Mesenchymal stem cell (in vitro differentiated cells and primary cell): ENCODE results near the gene LRFN4.

ENCODE experiments used
- DNase-seq: peaks from one replicate; pipeline ENCODE4 v3.0.0-alpha.2; 2013
- H2AFZ ChIP-seq: one replicate; pipeline ENCODE4 v1.6.1; 2013; ENCODE audit warnings: low read depth, mild to moderate bottlenecking, control low read depth, inconsistent platforms, low read length, moderate library complexity
- H2AK5ac ChIP-seq: 2 replicates; pipeline ENCODE4 v1.6.1; 2013; ENCODE audit warnings: low read length, moderate library complexity, mild to moderate bottlenecking, inconsistent platforms; ENCODE audit not compliant: severe bottlenecking
- H2BK120ac ChIP-seq: one replicate; pipeline ENCODE4 v1.6.1; 2013; ENCODE audit warnings: low read depth, mild to moderate bottlenecking, inconsistent platforms, low read length, moderate library complexity
- H2BK12ac ChIP-seq, 2 experiments: one replicate each; pipeline ENCODE4 v1.6.1; 2013; ENCODE audit warnings: inconsistent platforms in 2 of 2, low read length in 2 of 2, mild to moderate bottlenecking in 2 of 2, moderate library complexity in 2 of 2, control low read depth in 1 of 2
- H2BK15ac ChIP-seq: one replicate; pipeline ENCODE4 v1.6.1; 2013; ENCODE audit warnings: mild to moderate bottlenecking, low read depth, inconsistent platforms; ENCODE audit not compliant: poor library complexity, severe bottlenecking
- H2BK5ac ChIP-seq: 2 replicates; pipeline ENCODE4 v1.6.1; 2013; ENCODE audit warnings: low read depth, mild to moderate bottlenecking, low read length, control low read depth, inconsistent platforms; ENCODE audit not compliant: poor library complexity, severe bottlenecking
- H3K14ac ChIP-seq, 2 experiments: one replicate each; pipeline ENCODE4 v1.6.1; 2013; ENCODE audit warnings: inconsistent platforms in 2 of 2, low read length in 2 of 2, control low read depth in 1 of 2, mild to moderate bottlenecking in 1 of 2, moderate library complexity in 1 of 2
- H3K18ac ChIP-seq, 2 experiments: one replicate each; pipeline ENCODE4 v1.6.1; 2013; ENCODE audit warnings: inconsistent platforms in 2 of 2, low read length in 2 of 2, control low read depth in 1 of 2, low read depth in 1 of 2, mild to moderate bottlenecking in 1 of 2
- H3K23ac ChIP-seq, 2 experiments: one replicate each; pipeline ENCODE4 v1.6.1; 2013; ENCODE audit warnings: inconsistent platforms in 2 of 2, low read length in 2 of 2, mild to moderate bottlenecking in 2 of 2, moderate library complexity in 2 of 2, control low read depth in 1 of 2
- H3K27ac ChIP-seq: 2 replicates; pipeline ENCODE4 v1.5.1; 2013; ENCODE audit warnings: mild to moderate bottlenecking, moderate library complexity, low read length, control low read depth, inconsistent platforms; ENCODE audit not compliant: poor library complexity, severe bottlenecking
- H3K27me3 ChIP-seq, 2 experiments: 2 replicates each; pipeline versions ENCODE4 v1.6.1 to v1.7.0; 2013; ENCODE audit warnings: low read length in 2 of 2, mild to moderate bottlenecking in 2 of 2, moderate library complexity in 2 of 2, control low read depth in 1 of 2, inconsistent platforms in 1 of 2; ENCODE audit not compliant: control insufficient read depth in 1 of 2, insufficient read depth in 1 of 2
- H3K36me3 ChIP-seq, 2 experiments: 2 replicates each; pipeline versions ENCODE4 v1.6.1 to v1.7.0; 2013; ENCODE audit warnings: low read length in 2 of 2, control low read depth in 1 of 2, inconsistent platforms in 1 of 2, low read depth in 1 of 2, mild to moderate bottlenecking in 1 of 2; ENCODE audit not compliant: insufficient read depth in 2 of 2, control insufficient read depth in 1 of 2
- H3K4ac ChIP-seq, 2 experiments: one replicate each; pipeline ENCODE4 v1.6.1; 2013; ENCODE audit warnings: inconsistent platforms in 2 of 2, low read length in 2 of 2, mild to moderate bottlenecking in 2 of 2, moderate library complexity in 2 of 2, control low read depth in 1 of 2, low read depth in 1 of 2
- H3K4me1 ChIP-seq: 2 replicates; pipeline ENCODE4 v1.6.1; 2013; ENCODE audit warnings: low read depth, low read length, control low read depth; ENCODE audit not compliant: control insufficient read depth, insufficient read depth
- H3K4me2 ChIP-seq: 2 replicates; pipeline ENCODE4 v1.6.1; 2013; ENCODE audit warnings: low read length, mild to moderate bottlenecking, inconsistent platforms; ENCODE audit not compliant: poor library complexity, severe bottlenecking
- H3K4me3 ChIP-seq, 2 experiments: 2 replicates each; pipeline versions ENCODE4 v1.5.1 to v1.7.0; 2013; ENCODE audit warnings: low read length in 2 of 2, mild to moderate bottlenecking in 2 of 2, control low read depth in 1 of 2, low read depth in 1 of 2; ENCODE audit not compliant: insufficient read depth in 1 of 2
- H3K79me1 ChIP-seq: replicated peaks from 2 replicates; pipeline ENCODE4 v1.6.1; 2013; ENCODE audit warnings: mild to moderate bottlenecking, control low read depth, low read length, inconsistent platforms; ENCODE audit not compliant: poor library complexity, severe bottlenecking
- H3K9ac ChIP-seq: 2 replicates; pipeline ENCODE4 v1.7.0; 2013; ENCODE audit warnings: mild to moderate bottlenecking, low read length, moderate library complexity
- H3K9me3 ChIP-seq: 2 replicates; pipeline ENCODE4 v1.7.0; 2013; ENCODE audit warnings: mild to moderate bottlenecking, low read length; ENCODE audit not compliant: control insufficient read depth
- H4K8ac ChIP-seq: one replicate; pipeline ENCODE4 v1.6.1; 2013; ENCODE audit warnings: inconsistent platforms, mild to moderate bottlenecking, low read length, moderate library complexity
- H4K91ac ChIP-seq: one replicate; pipeline ENCODE4 v1.6.1; 2013; ENCODE audit warnings: mild to moderate bottlenecking, low read length, inconsistent platforms
- WGBS: methylation state at CpG from one replicate; pipeline ENCODE4 v1.1.7; 2013; ENCODE audit warnings: mixed read lengths; 5-methylcytosine and 5-hydroxymethylcytosine counted together

LRFN4 gene

GRCh38 chr11:66851239-66851596, 5.6 kb upstream of the LRFN4 start:
- WGBS = 94% methylated on average over 4 of the region's 4 CpGs
- H4K8ac ChIP-seq = no peak overlapping the region
- no peak overlapping the region for H3K4ac ChIP-seq
- no peak overlapping the region for H3K27ac ChIP-seq
- no peak overlapping the region for H2AK5ac ChIP-seq
- H3K9ac ChIP-seq = no peak overlapping the region
- H2BK5ac ChIP-seq = no peak overlapping the region
- peaks cover 10% of the 10 kb centered on the region for H3K79me1 ChIP-seq
- no peak for DNase-seq
- H3K27me3 ChIP-seq = no peaks in the 10 kb centered on the region
- no peak overlapping the region for H4K91ac ChIP-seq
- peaks cover 12% of the 10 kb centered on the region for H3K4me1 ChIP-seq
- no peak overlapping the region for H3K4me2 ChIP-seq
- no peak overlapping the region for H2BK120ac ChIP-seq
- no peak overlapping the region for H3K14ac ChIP-seq
- no peaks in the 10 kb centered on the region for H3K9me3 ChIP-seq
- H2BK12ac ChIP-seq = no peak overlapping the region
- H3K23ac ChIP-seq = no peak overlapping the region
- H3K4me3 ChIP-seq = no peak overlapping the region
- no peak overlapping the region for H3K18ac ChIP-seq
- peaks cover 34 to 60% of the 10 kb centered on the region in 2 experiments for H3K36me3 ChIP-seq
- H2AFZ ChIP-seq = no peak overlapping the region
- H2BK15ac ChIP-seq = no peak overlapping the region

DNA sequence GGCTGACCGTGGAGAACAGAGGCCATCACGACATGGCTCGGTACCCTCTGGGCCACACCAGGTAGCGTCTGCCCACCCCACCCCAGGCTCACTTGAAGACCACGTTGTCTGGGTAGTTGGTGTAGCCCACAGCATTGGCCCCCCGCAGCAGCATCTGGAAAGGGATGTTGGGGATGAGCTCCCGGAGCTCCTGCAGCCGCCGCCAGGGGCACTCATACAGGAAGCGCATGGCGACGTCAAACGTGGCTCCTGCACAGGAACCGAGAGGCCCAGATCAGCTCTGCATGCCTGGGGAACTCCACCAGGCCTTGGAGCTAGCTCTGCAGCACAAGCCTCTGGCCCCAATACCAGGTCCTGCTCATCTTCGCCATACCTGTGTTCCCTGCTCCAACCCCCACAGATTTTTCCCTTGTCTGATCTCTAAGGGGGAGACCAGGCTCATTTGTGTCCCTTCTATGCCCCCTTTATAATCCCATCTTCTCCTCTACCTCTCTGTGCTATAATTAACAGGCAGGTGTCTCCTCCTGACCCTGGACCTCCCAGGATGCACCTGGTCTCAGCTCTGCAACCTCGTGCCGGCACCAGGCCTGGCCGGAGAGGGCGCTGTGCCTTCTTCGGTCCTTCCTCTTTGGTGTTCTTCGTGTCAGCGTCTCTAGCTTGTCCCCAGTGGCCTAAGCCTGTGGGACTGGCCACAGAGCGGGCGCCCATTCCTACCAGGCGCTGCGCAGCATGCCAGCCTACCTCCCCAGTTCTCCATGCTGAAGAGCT, 5.0 kb upstream of the LRFN4 start:
- 85% methylated on average over 26 of the region's 26 CpGs for WGBS
- H2BK120ac ChIP-seq = no peak overlapping the region
- peaks cover 33 to 54% of the 10 kb centered on the region in 2 experiments for H3K36me3 ChIP-seq
- H3K4me3 ChIP-seq = no peak overlapping the region
- peaks cover 14% of the 10 kb centered on the region for H3K4me1 ChIP-seq
- no peak overlapping the region for H2BK15ac ChIP-seq
- no peak overlapping the region for H3K27ac ChIP-seq
- no peak overlapping the region for H2AFZ ChIP-seq
- no peak overlapping the region for H3K14ac ChIP-seq
- no peak overlapping the region for H4K8ac ChIP-seq
- no peak overlapping the region for H3K18ac ChIP-seq
- H4K91ac ChIP-seq = no peak overlapping the region
- H2BK12ac ChIP-seq = no peak overlapping the region
- H2AK5ac ChIP-seq = no peak overlapping the region
- no peak overlapping the region for H3K9ac ChIP-seq
- no peak for DNase-seq
- no peak overlapping the region for H2BK5ac ChIP-seq
- no peak overlapping the region for H3K4ac ChIP-seq
- no peak overlapping the region for H3K4me2 ChIP-seq
- H3K27me3 ChIP-seq = no peaks in the 10 kb centered on the region
- H3K9me3 ChIP-seq = no peaks in the 10 kb centered on the region
- H3K79me1 ChIP-seq = peaks cover 7% of the 10 kb centered on the region
- H3K23ac ChIP-seq = no peak overlapping the region

DNA sequence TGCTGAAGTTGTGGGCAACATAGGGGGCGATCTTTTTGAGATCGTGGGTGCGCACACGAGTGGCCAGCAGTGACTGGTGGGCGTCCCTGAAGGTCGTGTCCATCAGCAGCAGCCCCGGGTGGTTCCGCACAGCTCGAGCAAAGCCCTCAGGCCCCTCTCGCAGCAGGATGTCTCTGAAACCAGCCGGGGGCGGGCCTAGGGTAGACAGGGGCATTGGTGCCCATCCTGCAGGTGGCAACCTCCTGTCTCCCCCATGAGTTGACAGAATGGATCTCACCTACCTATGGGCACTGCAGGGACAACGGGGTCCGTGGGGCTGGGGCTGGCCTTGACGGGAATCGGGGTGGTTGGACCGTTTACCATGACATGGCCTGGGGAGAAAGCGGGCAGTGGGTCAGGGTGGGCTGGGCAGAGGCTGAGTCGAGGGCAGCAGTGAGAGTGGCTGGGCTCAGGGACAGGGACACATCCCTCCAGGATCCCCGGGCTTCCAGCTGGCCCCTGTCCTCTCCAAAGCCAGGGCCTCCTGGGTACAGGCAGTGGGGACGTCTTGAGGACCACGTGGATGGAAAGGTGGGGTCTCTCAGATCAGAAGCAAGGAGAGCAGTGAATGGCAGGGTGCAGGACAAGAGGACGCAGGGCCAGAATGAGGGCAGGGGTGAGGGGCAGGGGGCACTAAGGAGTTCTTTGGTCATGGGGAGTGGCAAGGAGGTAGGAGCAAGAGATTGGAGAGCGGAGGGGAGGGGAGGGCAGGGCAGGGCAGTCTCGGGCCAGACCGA, 4.2 kb upstream of the LRFN4 start:
- no peak overlapping the region for H4K8ac ChIP-seq
- no peak overlapping the region for H3K9ac ChIP-seq
- no peak overlapping the region for H3K18ac ChIP-seq
- H2AFZ ChIP-seq = no peak overlapping the region
- no peak overlapping the region for H3K4ac ChIP-seq
- peaks cover 18% of the 10 kb centered on the region for H3K4me1 ChIP-seq
- H2BK120ac ChIP-seq = no peak overlapping the region
- no peak overlapping the region for H3K4me3 ChIP-seq
- H3K23ac ChIP-seq = no peak overlapping the region
- peaks cover 30 to 48% of the 10 kb centered on the region in 2 experiments for H3K36me3 ChIP-seq
- 95% methylated on average over 26 of the region's 26 CpGs for WGBS
- no peak overlapping the region for H2BK5ac ChIP-seq
- no peak overlapping the region for H3K27ac ChIP-seq
- H3K79me1 ChIP-seq = peaks cover 2% of the 10 kb centered on the region
- no peak overlapping the region for H4K91ac ChIP-seq
- no peak overlapping the region for H2AK5ac ChIP-seq
- H2BK12ac ChIP-seq = no peak overlapping the region
- H2BK15ac ChIP-seq = no peak overlapping the region
- no peaks in the 10 kb centered on the region for H3K9me3 ChIP-seq
- DNase-seq = no peak
- no peak overlapping the region for H3K4me2 ChIP-seq
- H3K14ac ChIP-seq = no peak overlapping the region
- H3K27me3 ChIP-seq = no peaks in the 10 kb centered on the region
